ENCODE measurements around the gene SGSM1. TPM values are rescaled to one million over a fixed set of nuclear protein-coding genes. Genes with fewer than 3 reads are reported as not detected.
"Not testable (repeated sequence)": the region's sequence is repeated elsewhere in the genome, so short reads cannot be mapped to it uniquely, and the experiment has no call there.

Gene SGSM1
- total RNA-seq, 1 donor from 2014 or later, result 8.0 TPM

GRCh38 chr22:24833881-24834495 lies 28.0 kb downstream of the SGSM1 start:
- DNase-seq (ENCODE audit: low spot score), result no peak
- intact Hi-C loops (cut with DNase I), result no loop called here

GRCh38 chr22:24834845-24835570 lies 29.0 kb downstream of the SGSM1 start:
- intact Hi-C loops (cut with DNase I), result no loop called here
- DNase-seq (ENCODE audit: low spot score), result no peak

GRCh38 chr22:24836282-24836681 lies 30.3 kb downstream of the SGSM1 start:
- no peak for DNase-seq (ENCODE audit: low spot score)
- intact Hi-C loops (cut with DNase I), result no loop called here

GRCh38 chr22:24837517-24837916 lies 31.5 kb downstream of the SGSM1 start:
- intact Hi-C loops (cut with DNase I); DNase-seq (ENCODE audit: low spot score): not testable (repeated sequence)

GRCh38 chr22:24841261-24841660 lies 35.2 kb downstream of the SGSM1 start:
- intact Hi-C loops (cut with DNase I), result no loop called here

GRCh38 chr22:24843048-24843447 lies 37.0 kb downstream of the SGSM1 start:
- DNase-seq (ENCODE audit: low spot score), result no peak
- intact Hi-C loops (cut with DNase I), result no loop called here

More at GRCh38 chr22:24841261-24841660, 35.2 kb downstream of the SGSM1 start:
- no peak for DNase-seq (ENCODE audit: low spot score)

GRCh38 chr22:24845041-24845898 lies 39.3 kb downstream of the SGSM1 start:
- DNase-seq (ENCODE audit: low spot score), result no peak
- intact Hi-C loops (cut with DNase I), result loop anchor here (5.0 kb wide), 1 partner anchor 73 kb away; the partner anchor contains the start of gene PIWIL3

GRCh38 chr22:24847490-24847889 lies 41.5 kb downstream of the SGSM1 start:
- intact Hi-C loops (cut with DNase I), result loop anchor here (5.0 kb wide), 1 partner anchor 75 kb away; the partner anchor contains the start of gene PIWIL3
- no peak for DNase-seq (ENCODE audit: low spot score)

- intact Hi-C loops (cut with DNase I), result loop anchor here (5.0 kb wide), 1 partner anchor 76 kb away; the partner anchor contains the start of gene PIWIL3
These were observed 42.7 kb downstream of the SGSM1 start for GRCh38 chr22:24848559-24849168.

GRCh38 chr22:24855794-24856193 lies 49.8 kb downstream of the SGSM1 start:
- DNase-seq (ENCODE audit: low spot score), result no peak
- intact Hi-C loops (cut with DNase I), result no loop called here

More at GRCh38 chr22:24848559-24849168, 42.7 kb downstream of the SGSM1 start:
- no peak for DNase-seq (ENCODE audit: low spot score)

- no peak for DNase-seq (ENCODE audit: low spot score)
- intact Hi-C loops (cut with DNase I), result no loop called here
These were observed 51.6 kb downstream of the SGSM1 start for GRCh38 chr22:24857576-24857975.

GRCh38 chr22:24859587-24859986 lies 53.6 kb downstream of the SGSM1 start:
- intact Hi-C loops (cut with DNase I), result no loop called here
- no peak for DNase-seq (ENCODE audit: low spot score)

- no peak for DNase-seq (ENCODE audit: low spot score)
- intact Hi-C loops (cut with DNase I), result no loop called here
These were observed 59.5 kb downstream of the SGSM1 start for GRCh38 chr22:24865508-24865907.

- intact Hi-C loops (cut with DNase I), result no loop called here
- DNase-seq (ENCODE audit: low spot score), result no peak
These were observed 61.5 kb downstream of the SGSM1 start for GRCh38 chr22:24867323-24868022.

GRCh38 chr22:24868979-24869378 lies 63.0 kb downstream of the SGSM1 start:
- intact Hi-C loops (cut with DNase I), result no loop called here
- no peak for DNase-seq (ENCODE audit: low spot score)

GRCh38 chr22:24871611-24872205 lies 65.7 kb downstream of the SGSM1 start:
- intact Hi-C loops (cut with DNase I), result no loop called here
- DNase-seq (ENCODE audit: low spot score), result no peak

- no peak for DNase-seq (ENCODE audit: low spot score)
- intact Hi-C loops (cut with DNase I), result no loop called here
These were observed 67.2 kb downstream of the SGSM1 start for GRCh38 chr22:24873226-24873625.

- DNase-seq (ENCODE audit: low spot score), result no peak
- intact Hi-C loops (cut with DNase I), result no loop called here
These were observed 70.0 kb downstream of the SGSM1 start for GRCh38 chr22:24875862-24876506.

All from cardiac septum (tissue), 1 donor.